Jurkat, Clone E6-1 (cell line): ENCODE results near the gene EIF4E. TPM values are rescaled to one million over a fixed set of nuclear protein-coding genes. Genes with fewer than 3 reads are reported as not detected.

ENCODE experiments used
- DNase-seq: peaks from one replicate; pipeline ENCODE4 v3.0.0-alpha.2; 2011; ENCODE audit warnings: low read depth, low spot score
- H3K4me3 ChIP-seq: 2 replicates; pipeline ENCODE4 v1.5.1; 2011; ENCODE audit warnings: mild to moderate bottlenecking, low read length, control low read depth, moderate library complexity
- polyA plus RNA-seq: library from polyadenylated mRNA; unstranded; fragments of >200 nt; gene quantifications from one replicate; pipeline ENCODE4 v1.2.1, GENCODE V29; 2012; ENCODE audit warnings: missing spikeins; ENCODE audit not compliant: insufficient read length, insufficient read depth

Gene EIF4E
- polyA plus RNA-seq: 117 TPM

- H3K4me3 ChIP-seq: peak within 1 kb of the TSS; percentile 89
- DNase-seq: peak; percentile 99
These were observed at the start of gene EIF4E for GRCh38 chr4:98928505-98929340. Gene EIF4E, minus strand, starts transcription at chr4:98929133. Its CDS starts 21 bp downstream, at chr4:98929112.

GRCh38 chr4:98977557-98977956 lies 48.6 kb upstream of the EIF4E start:
- no peak overlapping the region for H3K4me3 ChIP-seq
- no peak for DNase-seq

GRCh38 chr4:98976716-98977115 lies 47.8 kb upstream of the EIF4E start:
- H3K4me3 ChIP-seq: no peak overlapping the region
- DNase-seq: no peak

- DNase-seq: no peak
- no peak overlapping the region for H3K4me3 ChIP-seq
These were observed 41.2 kb upstream of the EIF4E start for GRCh38 chr4:98969878-98970785.

GRCh38 chr4:98967786-98968329 lies 38.9 kb upstream of the EIF4E start:
- H3K4me3 ChIP-seq: no peak overlapping the region
- no peak for DNase-seq

GRCh38 chr4:98966926-98967325 lies 38.0 kb upstream of the EIF4E start:
- no peak overlapping the region for H3K4me3 ChIP-seq
- DNase-seq: no peak

- no peak overlapping the region for H3K4me3 ChIP-seq
- no peak for DNase-seq
These were observed 34.9 kb upstream of the EIF4E start for GRCh38 chr4:98963538-98964433.

GRCh38 chr4:98961770-98962169 lies 32.8 kb upstream of the EIF4E start:
- no peak for DNase-seq
- H3K4me3 ChIP-seq: no peak overlapping the region

- H3K4me3 ChIP-seq: no peak overlapping the region
- no peak for DNase-seq
These were observed 30.5 kb upstream of the EIF4E start for GRCh38 chr4:98959411-98959810.

- DNase-seq: no peak
- no peak overlapping the region for H3K4me3 ChIP-seq
These were observed 29.1 kb upstream of the EIF4E start for GRCh38 chr4:98958065-98958464.

- no peak overlapping the region for H3K4me3 ChIP-seq
- DNase-seq: no peak
These were observed 26.3 kb upstream of the EIF4E start for GRCh38 chr4:98955229-98955628.

GRCh38 chr4:98951710-98952109 lies 22.8 kb upstream of the EIF4E start:
- DNase-seq: no peak
- H3K4me3 ChIP-seq: no peak overlapping the region

GRCh38 chr4:98950925-98951324 lies 22.0 kb upstream of the EIF4E start:
- H3K4me3 ChIP-seq: no peak overlapping the region
- DNase-seq: no peak

GRCh38 chr4:98946359-98946758 lies 17.4 kb upstream of the EIF4E start:
- no peak for DNase-seq
- no peak overlapping the region for H3K4me3 ChIP-seq

- no peak overlapping the region for H3K4me3 ChIP-seq
- no peak for DNase-seq
These were observed 16.4 kb upstream of the EIF4E start for GRCh38 chr4:98945297-98945850.

GRCh38 chr4:98939892-98940298 lies 11.0 kb upstream of the EIF4E start:
- DNase-seq: no peak
- no peak overlapping the region for H3K4me3 ChIP-seq

- H3K4me3 ChIP-seq: no peak overlapping the region
- DNase-seq: no peak
These were observed 10.5 kb upstream of the EIF4E start for GRCh38 chr4:98939438-98939837.

- H3K4me3 ChIP-seq: no peak overlapping the region
- no peak for DNase-seq
These were observed 9.2 kb upstream of the EIF4E start for GRCh38 chr4:98937986-98938720.
